B cell (primary cell): Measurements from ENCODE around the gene FAM180B. TPM values are rescaled to one million over a fixed set of nuclear protein-coding genes. Genes with fewer than 3 reads are reported as not detected.

ENCODE experiments used
- ATAC-seq: fragments of 200-7000 bp; cut with Tn5 transposase; one replicate; pipeline ENCODE4 v1.10.0; 2021; ENCODE audit warnings: low read depth, mild to moderate bottlenecking, moderate number of reproducible peaks, moderate library complexity
- CTCF ChIA-PET: fragments of 350-600 bp; sonication (Branson Sonifier 250); formaldehyde crosslinking; loops from one replicate; lab custom pipeline; 2021; ENCODE audit warnings: antibody characterized with exemption, inconsistent platforms; lab: Charles Lee
- POLR2A ChIA-PET: fragments of 350-600 bp; sonication (Branson Sonifier 250); formaldehyde crosslinking; loops from one replicate; lab custom pipeline; 2021; ENCODE audit warnings: antibody characterized with exemption; lab: Charles Lee
- DNase-seq: peaks from one replicate; pipeline ENCODE4 v3.0.0; 2013
- H2AFZ ChIP-seq: 2 replicates; pipeline ENCODE4 v1.6.1; 2012; ENCODE audit warnings: mild to moderate bottlenecking, low read depth, low read length; ENCODE audit not compliant: insufficient read depth, poor library complexity, severe bottlenecking
- H3K27ac ChIP-seq, 2 donors: 1 replicate in 1 of 2; 2 replicates in 1 of 2; pipeline ENCODE4 v1.5.1; 2012 to 2013; ENCODE audit warnings: low read length in 2 of 2, mild to moderate bottlenecking in 2 of 2, moderate library complexity in 1 of 2
- H3K27me3 ChIP-seq, 4 experiments: fragments of 200-600 bp in 1 of 4; sonication (generic) in 1 of 4; replicated peaks in 1 of 4; 1 replicate in 2 of 4; 2 replicates in 2 of 4; pipeline versions ENCODE4 v1.6.1 to v1.7.0; 2013 to 2016; ENCODE audit warnings: low read length in 3 of 4, mild to moderate bottlenecking in 2 of 4, mixed read lengths in 1 of 4, moderate library complexity in 1 of 4; ENCODE audit not compliant: insufficient read depth in 4 of 4, control insufficient read depth in 3 of 4; ENCODE audit errors: control extremely low read depth in 1 of 4
- H3K36me3 ChIP-seq, 2 experiments: replicated peaks in 1 of 2; 1 replicate in 1 of 2; 2 replicates in 1 of 2; pipeline versions ENCODE4 v1.6.1 to v1.7.1; 2013; ENCODE audit warnings: low read length in 1 of 2; ENCODE audit not compliant: insufficient read depth in 2 of 2, control insufficient read depth in 1 of 2; ENCODE audit errors: control extremely low read depth in 1 of 2, extremely low read depth in 1 of 2
- H3K4me1 ChIP-seq, 2 donors: fragments of 200-600 bp in 1 of 2; sonication (generic) in 1 of 2; 1 replicate in 1 of 2; 2 replicates in 1 of 2; pipeline versions ENCODE4 v1.5.1 to v1.6.1; 2013 to 2017; ENCODE audit warnings: low read length in 2 of 2; ENCODE audit not compliant: control insufficient read depth in 2 of 2, insufficient read depth in 2 of 2
- H3K4me2 ChIP-seq: replicated peaks from 2 replicates; pipeline ENCODE3; 2012; ENCODE audit warnings: mild to moderate bottlenecking, low read depth, low read length; ENCODE audit not compliant: poor library complexity, severe bottlenecking
- H3K4me3 ChIP-seq, 5 experiments: fragments of 200-600 bp in 1 of 5; sonication (generic) in 1 of 5; 1 replicate in 3 of 5; 2 replicates in 2 of 5; pipeline versions ENCODE4 v1.5.1 to v1.7.0; 2011 to 2016; ENCODE audit warnings: low read length in 4 of 5, mild to moderate bottlenecking in 4 of 5, low read depth in 2 of 5, control low read depth in 1 of 5, moderate library complexity in 1 of 5; ENCODE audit not compliant: insufficient read depth in 1 of 5; ENCODE audit errors: control extremely low read depth in 1 of 5, extremely low read depth in 1 of 5
- H3K79me2 ChIP-seq: fragments of 200-600 bp; sonication (generic); one replicate; pipeline ENCODE4 v1.6.0; 2016; ENCODE audit warnings: low read length; ENCODE audit not compliant: control insufficient read depth, insufficient read depth
- H3K9ac ChIP-seq: fragments of 200-600 bp; sonication (generic); 2 replicates; pipeline ENCODE4 v1.6.1; 2017; ENCODE audit warnings: mild to moderate bottlenecking, low read length, moderate library complexity
- H3K9me3 ChIP-seq, 3 donors: one replicate each; pipeline versions ENCODE4 v1.6.1 to v1.7.1; 2013; ENCODE audit warnings: low read length in 2 of 3; ENCODE audit not compliant: control insufficient read depth in 2 of 3, insufficient read depth in 1 of 3; ENCODE audit errors: control extremely low read depth in 1 of 3
- H4K20me1 ChIP-seq: 2 replicates; pipeline ENCODE4 v1.6.0; 2012; ENCODE audit warnings: mild to moderate bottlenecking, low read length; ENCODE audit not compliant: insufficient read depth, control insufficient read depth, poor library complexity, severe bottlenecking
- H3K27ac Mint-ChIP-seq: one replicate; pipeline ENCODE4 v1.8.0; 2021; ENCODE audit warnings: mixed read lengths
- H3K27me3 Mint-ChIP-seq: one replicate; pipeline ENCODE4 v1.8.0; 2021; ENCODE audit warnings: mixed read lengths
- H3K4me1 Mint-ChIP-seq: one replicate; pipeline ENCODE4 v1.8.0; 2021; ENCODE audit warnings: mixed read lengths
- H3K4me3 Mint-ChIP-seq: one replicate; pipeline ENCODE4 v1.8.0; 2021; ENCODE audit warnings: mixed read lengths
- H3K9me3 Mint-ChIP-seq: one replicate; pipeline ENCODE4 v1.8.0; 2022; ENCODE audit warnings: mixed read lengths; ENCODE audit not compliant: insufficient read depth
- EZH2 ChIP-seq: IDR thresholded peaks from 2 replicates; pipeline ENCODE4 v1.6.1; 2012; ENCODE audit warnings: borderline replicate concordance, low read depth, mild to moderate bottlenecking, moderate library complexity, low read length; ENCODE audit not compliant: insufficient read depth, poor library complexity, severe bottlenecking
- WGBS: methylation state at CpG from one replicate; pipeline ENCODE4 v1.1.5; 2013; ENCODE audit warnings: missing lambda C conversion rate; ENCODE audit not compliant: insufficient coverage; 5-methylcytosine and 5-hydroxymethylcytosine counted together
- intact Hi-C: fragments of 100-400 bp; cut with micrococcal nuclease; formaldehyde crosslinking; loops from one replicate; pipeline ENCODE4 v1.10.0; 2022
- polyA plus RNA-seq: library from polyadenylated mRNA; depleted of rRNA; stranded (reverse); fragments of >200 nt; gene quantifications from 2 replicates; pipeline ENCODE4 v1.2.3, GENCODE V29; 2012
- total RNA-seq, 2 donors: library from RNA; stranded (reverse); fragments of 120-200 nt in 1 of 2; gene quantifications; 1 replicate in 1 of 2; 2 replicates in 1 of 2; pipeline versions ENCODE4 v1.2.3 to v1.2.4, GENCODE V29; 2013 to 2022
- TF ChIP-seq, protein P1 (sequence below): fragments of 200-600 bp; IDR thresholded peaks from one replicate; pipeline ENCODE4 v1.8.0; 2022; ENCODE audit warnings: antibody characterized with exemption, mild to moderate bottlenecking

Gene FAM180B
- total and polyA plus RNA-seq, 2 donors (not counting 1 experiment from before 2014, with no cell fraction given) = 0.06 to 0.20 TPM

DNA sequence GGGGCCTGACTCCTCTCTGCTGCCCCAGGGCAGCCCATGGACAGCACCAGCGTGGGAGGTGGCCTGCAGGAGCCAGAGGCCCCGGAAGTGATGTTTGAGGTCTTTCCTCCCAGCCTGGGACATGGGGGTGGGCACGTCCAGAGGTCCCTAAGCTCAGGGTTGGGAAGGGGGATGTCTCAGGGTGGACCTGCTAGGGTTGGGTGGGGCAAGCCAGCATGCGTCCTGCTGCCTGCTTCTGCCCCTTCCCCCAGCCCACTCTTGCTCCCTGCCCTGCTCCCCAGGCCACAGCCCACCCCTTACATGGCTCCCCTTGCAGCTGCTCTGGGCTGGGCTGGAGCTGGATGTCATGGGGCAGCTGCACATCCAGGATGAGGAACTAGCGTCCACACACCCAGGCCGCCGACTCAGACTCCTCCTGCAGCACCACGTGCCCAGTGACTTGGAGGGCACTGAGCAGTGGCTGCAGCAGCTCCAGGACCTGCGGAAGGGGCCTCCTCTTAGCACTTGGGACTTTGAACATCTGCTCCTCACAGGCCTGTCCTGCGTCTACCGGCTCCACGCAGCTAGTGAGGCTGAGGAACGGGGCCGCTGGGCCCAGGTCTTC lies 1.3 kb downstream of the FAM180B start:
- Mint-ChIP-seq H3K27ac (no peak overlapping the region), H3K27me3 (peaks cover 9% of the 10 kb centered on the region), H3K9me3 (no peaks in the 10 kb centered on the region), H3K4me3 (no peak overlapping the region), H3K4me1 (peaks cover 2% of the 10 kb centered on the region)
- H2AFZ ChIP-seq = no peak overlapping the region
- TF ChIP-seq, protein P1, sequence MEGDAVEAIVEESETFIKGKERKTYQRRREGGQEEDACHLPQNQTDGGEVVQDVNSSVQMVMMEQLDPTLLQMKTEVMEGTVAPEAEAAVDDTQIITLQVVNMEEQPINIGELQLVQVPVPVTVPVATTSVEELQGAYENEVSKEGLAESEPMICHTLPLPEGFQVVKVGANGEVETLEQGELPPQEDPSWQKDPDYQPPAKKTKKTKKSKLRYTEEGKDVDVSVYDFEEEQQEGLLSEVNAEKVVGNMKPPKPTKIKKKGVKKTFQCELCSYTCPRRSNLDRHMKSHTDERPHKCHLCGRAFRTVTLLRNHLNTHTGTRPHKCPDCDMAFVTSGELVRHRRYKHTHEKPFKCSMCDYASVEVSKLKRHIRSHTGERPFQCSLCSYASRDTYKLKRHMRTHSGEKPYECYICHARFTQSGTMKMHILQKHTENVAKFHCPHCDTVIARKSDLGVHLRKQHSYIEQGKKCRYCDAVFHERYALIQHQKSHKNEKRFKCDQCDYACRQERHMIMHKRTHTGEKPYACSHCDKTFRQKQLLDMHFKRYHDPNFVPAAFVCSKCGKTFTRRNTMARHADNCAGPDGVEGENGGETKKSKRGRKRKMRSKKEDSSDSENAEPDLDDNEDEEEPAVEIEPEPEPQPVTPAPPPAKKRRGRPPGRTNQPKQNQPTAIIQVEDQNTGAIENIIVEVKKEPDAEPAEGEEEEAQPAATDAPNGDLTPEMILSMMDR = no peak
- no peak for TF ChIP-seq EZH2
- no peak overlapping the region for H3K27ac ChIP-seq
- H3K36me3 ChIP-seq = peaks cover 0 to 26% of the 10 kb centered on the region in 2 experiments
- H3K4me2 ChIP-seq = no peak overlapping the region
- 37% methylated on average over 13 of the region's 14 CpGs for WGBS
- ATAC-seq = no peak
- POLR2A ChIA-PET = interaction anchor here (0.6 kb wide), 1 partner anchor 370 kb away, joined by 6 read pairs; no protein-coding TSS in a partner anchor
- intact Hi-C loops = no loop called here
- H3K27me3 ChIP-seq = peaks cover 0 to 13% (median 3%) of the 10 kb centered on the region in 4 experiments
- peaks cover 0 to 3% of the 10 kb centered on the region in 2 donors for H3K4me1 ChIP-seq
- H3K9ac ChIP-seq = no peak overlapping the region
- CTCF ChIA-PET = no interaction called here
- DNase-seq = no peak
- no peaks in the 10 kb centered on the region for H3K9me3 ChIP-seq
- no peaks in the 10 kb centered on the region for H4K20me1 ChIP-seq
- no peaks in the 10 kb centered on the region for H3K79me2 ChIP-seq
- H3K4me3 ChIP-seq = no peak overlapping the region

DNA sequence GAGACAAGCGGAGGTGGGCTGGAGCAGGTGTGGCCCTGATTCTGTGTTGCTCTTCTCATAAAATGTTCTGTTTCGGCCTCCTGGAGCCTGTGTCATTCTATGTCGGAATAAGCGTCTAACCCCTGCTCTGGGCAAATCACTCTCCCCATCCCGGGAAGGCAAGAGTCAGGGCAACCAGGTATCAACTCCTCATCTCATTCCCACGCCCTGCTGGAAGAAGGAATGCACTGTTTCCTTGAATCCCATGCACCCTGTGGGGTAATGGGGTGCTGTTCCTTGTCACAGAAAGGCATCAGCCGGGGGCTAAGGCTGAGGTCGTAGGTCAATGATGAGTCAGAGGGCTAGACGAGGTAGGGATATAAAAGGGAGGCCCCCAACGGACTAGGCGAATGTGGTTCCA lies 2.6 kb downstream of the FAM180B start:
- intact Hi-C loops = no loop called here
- Histone ChIP-seq H4K20me1 (no peaks in the 10 kb centered on the region), H3K4me2 (no peak overlapping the region), H2AFZ (no peak overlapping the region), H3K4me1 (peaks cover 10 to 11% of the 10 kb centered on the region in 2 donors), H3K27ac (no peak overlapping the region), H3K9me3 (no peaks in the 10 kb centered on the region), H3K79me2 (no peaks in the 10 kb centered on the region), H3K36me3 (peaks cover 0 to 13% of the 10 kb centered on the region in 2 experiments), H3K9ac (no peak overlapping the region), H3K4me3 (no peak overlapping the region), H3K27me3 (peaks cover 0 to 24% (median 13%) of the 10 kb centered on the region in 4 experiments)
- no peak overlapping the region for H3K27ac Mint-ChIP-seq
- DNase-seq = no peak
- H3K27me3 Mint-ChIP-seq = peaks cover 19% of the 10 kb centered on the region
- H3K4me3 Mint-ChIP-seq = no peak overlapping the region
- ATAC-seq = no peak
- CTCF ChIA-PET = no interaction called here
- peaks cover 8% of the 10 kb centered on the region for H3K4me1 Mint-ChIP-seq
- WGBS = 100% methylated on average over 4 of the region's 11 CpGs
- TF ChIP-seq EZH2 = no peak
- TF ChIP-seq, protein P1 = no peak
- H3K9me3 Mint-ChIP-seq = no peaks in the 10 kb centered on the region
- POLR2A ChIA-PET = no interaction called here
